WERI-Rb-1 (cell line): Measurements from ENCODE around the gene C16orf74.
A peak's percentile ranks its signal among the peaks of the same experiment; 100 is the strongest.

Experiments
- DNase-seq: peaks from one replicate; pipeline ENCODE4 v3.0.0-alpha.2; 2020
- H3K27ac ChIP-seq: fragments of 250-450 bp; sonication (Bioruptor Pico); 2 replicates; pipeline ENCODE4 v1.5.1; 2020; ENCODE audit warnings: mild to moderate bottlenecking, moderate library complexity
- H3K27me3 ChIP-seq: fragments of 250-450 bp; sonication (Bioruptor Pico); 2 replicates; pipeline ENCODE4 v1.5.1; 2021; ENCODE audit warnings: mild to moderate bottlenecking, low read depth, moderate library complexity; ENCODE audit not compliant: insufficient read depth, severe bottlenecking
- H3K36me3 ChIP-seq: fragments of 250-450 bp; sonication (Bioruptor Pico); 2 replicates; pipeline ENCODE4 v1.5.1; 2020; ENCODE audit warnings: mild to moderate bottlenecking, moderate library complexity
- H3K4me3 ChIP-seq: 2 replicates; pipeline ENCODE4 v1.5.1; 2011; ENCODE audit warnings: low read depth, mild to moderate bottlenecking, control low read depth, low read length
- H3K9me3 ChIP-seq: fragments of 250-450 bp; sonication (Bioruptor Pico); 2 replicates; pipeline ENCODE4 v1.5.1; 2021; ENCODE audit warnings: mild to moderate bottlenecking, moderate library complexity; ENCODE audit not compliant: severe bottlenecking
- TF ChIP-seq, protein P1 (sequence below): IDR thresholded peaks from 2 replicates; pipeline ENCODE4 v1.5.1; 2011; ENCODE audit warnings: low read depth, mild to moderate bottlenecking, control low read depth, inconsistent platforms, low read length

The C16orf74 gene

DNA sequence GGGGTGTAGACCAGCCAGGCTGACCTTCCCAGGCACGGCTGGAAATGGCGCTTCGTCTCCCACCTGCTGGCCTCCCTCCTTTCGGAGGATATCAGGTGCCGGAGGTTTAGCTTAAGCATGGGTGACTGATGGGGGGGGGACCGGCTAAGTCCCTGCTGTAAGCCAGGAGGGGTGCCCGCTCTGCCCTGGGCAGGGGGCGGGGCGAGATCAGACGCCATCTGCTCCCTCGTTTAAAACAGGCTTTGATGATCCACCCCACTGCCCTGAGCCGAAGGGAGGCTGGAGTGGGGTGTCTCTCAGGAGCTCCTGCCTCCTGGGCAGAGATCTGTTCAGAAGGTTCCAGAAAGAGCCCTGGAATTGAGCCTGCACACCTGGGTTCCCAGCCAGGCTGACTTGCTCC lies 26.0 kb downstream of the C16orf74 start:
- Histone ChIP-seq H3K36me3 (no peaks in the 10 kb centered on the region), H3K27me3 (no peaks in the 10 kb centered on the region), H3K27ac (peak overlapping the region; percentile 87), H3K4me3 (no peak overlapping the region), H3K9me3 (no peaks in the 10 kb centered on the region)
- TF ChIP-seq, protein P1, sequence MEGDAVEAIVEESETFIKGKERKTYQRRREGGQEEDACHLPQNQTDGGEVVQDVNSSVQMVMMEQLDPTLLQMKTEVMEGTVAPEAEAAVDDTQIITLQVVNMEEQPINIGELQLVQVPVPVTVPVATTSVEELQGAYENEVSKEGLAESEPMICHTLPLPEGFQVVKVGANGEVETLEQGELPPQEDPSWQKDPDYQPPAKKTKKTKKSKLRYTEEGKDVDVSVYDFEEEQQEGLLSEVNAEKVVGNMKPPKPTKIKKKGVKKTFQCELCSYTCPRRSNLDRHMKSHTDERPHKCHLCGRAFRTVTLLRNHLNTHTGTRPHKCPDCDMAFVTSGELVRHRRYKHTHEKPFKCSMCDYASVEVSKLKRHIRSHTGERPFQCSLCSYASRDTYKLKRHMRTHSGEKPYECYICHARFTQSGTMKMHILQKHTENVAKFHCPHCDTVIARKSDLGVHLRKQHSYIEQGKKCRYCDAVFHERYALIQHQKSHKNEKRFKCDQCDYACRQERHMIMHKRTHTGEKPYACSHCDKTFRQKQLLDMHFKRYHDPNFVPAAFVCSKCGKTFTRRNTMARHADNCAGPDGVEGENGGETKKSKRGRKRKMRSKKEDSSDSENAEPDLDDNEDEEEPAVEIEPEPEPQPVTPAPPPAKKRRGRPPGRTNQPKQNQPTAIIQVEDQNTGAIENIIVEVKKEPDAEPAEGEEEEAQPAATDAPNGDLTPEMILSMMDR: no peak
- DNase-seq: peak; percentile 92

DNA sequence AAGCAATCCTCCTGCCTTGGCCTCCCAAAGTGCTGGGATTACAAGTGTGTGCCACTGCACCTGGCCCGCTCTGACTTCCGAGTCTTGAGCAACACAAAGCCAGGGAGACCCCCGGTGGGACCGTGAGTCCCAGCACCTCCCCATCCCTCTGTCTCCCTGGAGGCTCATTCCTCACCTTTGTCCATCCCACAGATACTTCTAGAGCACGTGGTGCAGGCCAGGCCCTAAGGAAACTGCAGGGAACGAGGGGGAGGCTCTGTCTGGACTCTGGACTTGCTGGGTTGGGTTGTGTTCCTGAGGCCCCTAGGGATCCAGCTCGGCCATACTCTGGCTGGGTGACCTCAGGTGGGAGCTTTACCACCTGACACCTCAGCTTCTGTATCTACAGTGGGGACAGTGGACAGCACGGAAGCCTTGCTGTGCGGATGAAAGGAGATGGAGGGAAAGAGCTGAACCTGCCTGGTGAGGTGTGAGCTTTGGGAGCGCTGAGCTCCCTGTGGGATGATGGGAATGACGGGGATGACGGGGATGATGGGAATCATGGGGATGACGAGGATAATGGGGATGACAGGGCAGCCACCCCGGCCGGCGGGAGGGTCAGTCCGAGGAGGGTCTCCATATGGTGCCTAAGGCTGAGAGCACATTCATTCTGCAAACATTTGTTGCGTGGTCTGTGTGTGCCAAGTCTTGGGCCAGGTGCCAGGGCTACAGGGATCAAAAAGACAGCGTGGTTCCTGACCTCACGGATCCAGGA lies 26.6 kb downstream of the C16orf74 start:
- Histone ChIP-seq H3K27ac (peak overlapping the region; percentile 86), H3K36me3 (no peaks in the 10 kb centered on the region), H3K9me3 (no peaks in the 10 kb centered on the region), H3K27me3 (no peaks in the 10 kb centered on the region), H3K4me3 (no peak overlapping the region)
- TF ChIP-seq, protein P1: no peak
- peak; percentile 30 for DNase-seq

DNA sequence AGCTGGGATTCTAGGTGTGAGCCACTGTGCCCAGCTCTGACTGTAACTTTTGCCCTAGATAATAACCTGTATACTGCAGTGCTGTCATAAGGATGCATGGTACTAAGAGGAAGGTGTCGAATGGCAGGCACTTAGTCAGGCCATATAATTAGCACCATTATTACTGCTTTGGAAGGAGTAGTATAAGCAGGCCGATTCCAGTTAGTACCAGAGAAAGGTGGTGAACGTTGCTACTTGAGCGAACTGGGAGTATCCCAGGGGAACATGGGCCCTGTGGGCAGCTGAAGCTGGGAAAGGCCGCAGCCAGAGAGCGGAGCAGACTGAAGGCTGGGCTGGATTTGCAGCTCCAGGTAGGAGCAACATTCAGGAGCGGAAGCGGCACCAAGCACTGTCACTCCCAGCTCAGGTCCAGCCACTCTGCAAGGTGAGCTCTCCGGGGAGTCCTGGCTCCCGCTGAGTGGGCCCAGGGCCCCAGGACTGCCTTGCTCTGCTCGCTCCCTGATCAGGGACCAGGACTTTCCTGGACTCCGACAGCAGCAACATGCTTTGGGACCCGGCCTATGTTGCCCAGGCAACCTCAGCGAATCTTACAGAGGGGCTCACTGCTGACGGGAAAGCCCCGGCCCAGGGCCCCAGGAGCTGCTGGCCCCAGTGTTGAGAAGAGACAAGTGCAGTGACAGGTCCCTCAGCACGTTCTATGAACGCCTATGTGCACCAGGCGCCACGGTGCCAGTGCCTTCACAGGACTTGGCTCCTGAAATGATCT lies 28.6 kb downstream of the C16orf74 start:
- H3K27ac ChIP-seq: peak overlapping the region; percentile 57
- H3K27me3 ChIP-seq: no peaks in the 10 kb centered on the region
- DNase-seq: no peak
- no peak overlapping the region for H3K4me3 ChIP-seq
- TF ChIP-seq, protein P1: no peak
- no peaks in the 10 kb centered on the region for H3K36me3 ChIP-seq
- no peaks in the 10 kb centered on the region for H3K9me3 ChIP-seq

DNA sequence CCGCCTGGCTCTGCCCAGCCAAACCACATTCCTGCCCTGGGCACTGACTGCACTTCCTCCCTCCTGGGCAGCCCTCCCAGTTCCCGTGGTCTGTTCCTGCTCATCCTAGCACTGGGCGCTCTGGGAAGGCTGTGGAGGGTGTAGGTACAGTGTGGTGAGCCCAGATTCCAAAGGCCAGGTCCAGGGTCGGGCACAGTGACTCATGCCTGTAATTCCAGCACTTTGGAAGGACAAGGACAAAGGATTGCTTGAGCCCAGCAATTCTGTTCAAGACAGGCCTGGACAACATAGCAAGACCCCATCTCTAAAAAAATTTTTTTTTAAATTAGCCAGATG lies 30.6 kb downstream of the C16orf74 start:
- peak overlapping the region; percentile 82 for H3K27ac ChIP-seq
- DNase-seq: no peak
- TF ChIP-seq, protein P1: no peak
- no peak overlapping the region for H3K4me3 ChIP-seq
- H3K36me3 ChIP-seq: no peaks in the 10 kb centered on the region
- no peaks in the 10 kb centered on the region for H3K9me3 ChIP-seq
- H3K27me3 ChIP-seq: no peaks in the 10 kb centered on the region

DNA sequence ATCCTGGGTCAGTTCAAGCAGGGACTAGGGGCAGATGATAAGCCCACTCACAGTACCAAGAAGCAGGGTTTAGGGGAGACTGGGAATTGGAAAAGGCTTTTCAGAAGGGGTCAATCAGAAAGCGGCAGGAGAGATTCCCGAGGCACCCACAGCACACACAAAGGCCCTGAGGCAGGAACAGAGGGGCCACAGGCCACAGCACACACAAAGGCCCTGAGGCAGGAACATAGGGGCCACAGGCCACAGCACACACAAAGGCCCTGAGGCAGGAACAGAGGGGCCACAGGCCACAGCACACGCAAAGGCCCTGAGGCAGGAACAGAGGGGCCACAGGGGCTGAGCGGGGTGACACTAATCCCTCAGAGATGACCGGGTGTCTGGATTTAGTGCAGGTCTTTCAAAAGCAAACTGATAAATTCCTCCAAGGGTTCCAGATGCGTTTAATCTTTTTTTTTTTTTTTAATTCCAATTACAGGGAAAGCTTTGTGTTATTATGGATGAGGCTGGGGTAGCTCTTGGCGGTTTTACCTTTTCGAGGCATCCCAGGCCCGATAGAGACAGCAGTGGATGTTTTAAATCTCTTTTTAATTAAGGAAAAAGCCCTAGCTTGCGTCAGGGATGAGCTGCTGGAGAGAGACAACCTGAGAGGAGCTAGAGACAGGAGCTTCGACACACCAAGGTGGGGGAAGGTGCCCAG lies 31.1 kb downstream of the C16orf74 start:
- TF ChIP-seq, protein P1: no peak
- Histone ChIP-seq H3K36me3 (no peaks in the 10 kb centered on the region), H3K4me3 (no peak overlapping the region), H3K27me3 (no peaks in the 10 kb centered on the region), H3K9me3 (no peaks in the 10 kb centered on the region), H3K27ac (peak overlapping the region; percentile 82)
- peak; percentile 67 for DNase-seq
